Astrocyte of the spinal cord (primary cell): ENCODE data around the gene GARNL3.

Experiments used
- DNase-seq: peaks from one replicate; pipeline ENCODE4 v3.0.0; 2011; ENCODE audit warnings: low read depth, low spot score
- H3K4me3 ChIP-seq: 2 replicates; pipeline ENCODE4 v1.5.1; 2011; ENCODE audit warnings: low read depth, mild to moderate bottlenecking, low read length, moderate library complexity
- CTCF ChIP-seq: IDR thresholded peaks from 2 replicates; pipeline ENCODE4 v1.5.1; 2012; ENCODE audit warnings: low read depth, mild to moderate bottlenecking, low read length, inconsistent platforms
- in situ Hi-C: cut with HindIII; loops from 2 replicates; pipeline ENCODE4 v1.10.0; 2017; ENCODE audit warnings: low sequenced_read_pairs

GARNL3 gene

GRCh38 chr9:127262602-127263001, 2.0 kb upstream of the GARNL3 start:
- no peak overlapping the region for H3K4me3 ChIP-seq
- DNase-seq: no peak
- TF ChIP-seq CTCF: no peak
- in situ Hi-C loops: no loop called here

DNA sequence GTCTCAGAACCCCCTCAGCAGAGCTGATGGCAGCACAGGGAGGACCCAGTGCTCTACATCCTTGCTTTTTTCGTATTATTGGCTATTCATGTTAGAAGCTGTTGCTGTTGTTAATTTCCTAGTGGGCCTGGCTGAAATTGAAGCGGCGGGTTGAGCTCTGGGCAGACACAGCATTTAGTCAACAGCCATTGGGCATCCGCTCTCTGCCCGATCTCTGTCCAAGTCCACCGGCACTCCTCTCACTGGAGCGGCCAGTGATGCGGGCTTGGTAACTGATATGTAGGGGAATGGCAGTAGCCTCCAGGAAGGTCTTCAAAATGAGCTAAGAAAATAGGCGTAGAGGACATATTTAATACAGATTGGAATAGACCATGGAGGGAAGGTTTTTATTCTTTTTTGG, 1.3 kb upstream of the GARNL3 start:
- no peak overlapping the region for H3K4me3 ChIP-seq
- in situ Hi-C loops: no loop called here
- no peak for DNase-seq
- TF ChIP-seq CTCF: no peak

DNA sequence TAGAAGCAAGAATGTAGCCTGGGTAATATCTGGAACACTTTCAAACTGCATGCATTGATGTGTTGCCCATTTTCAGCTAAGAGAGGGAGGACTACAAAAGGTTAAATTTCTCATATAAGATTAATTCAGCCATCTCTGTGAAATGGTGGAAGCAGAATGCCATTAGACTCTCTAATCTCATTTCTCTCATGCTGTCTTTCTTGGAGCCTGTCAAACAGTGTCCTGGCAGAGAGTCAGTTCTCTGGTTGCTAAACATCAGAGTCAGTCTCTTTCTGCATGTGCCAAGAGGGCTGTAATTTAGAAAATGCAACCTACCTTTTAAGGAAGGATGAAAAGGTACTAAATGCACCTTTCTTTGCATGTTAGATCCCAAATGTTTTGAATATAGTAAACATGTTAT, 910 bp upstream of the GARNL3 start:
- in situ Hi-C loops: no loop called here
- no peak for DNase-seq
- no peak for TF ChIP-seq CTCF
- no peak overlapping the region for H3K4me3 ChIP-seq

DNA sequence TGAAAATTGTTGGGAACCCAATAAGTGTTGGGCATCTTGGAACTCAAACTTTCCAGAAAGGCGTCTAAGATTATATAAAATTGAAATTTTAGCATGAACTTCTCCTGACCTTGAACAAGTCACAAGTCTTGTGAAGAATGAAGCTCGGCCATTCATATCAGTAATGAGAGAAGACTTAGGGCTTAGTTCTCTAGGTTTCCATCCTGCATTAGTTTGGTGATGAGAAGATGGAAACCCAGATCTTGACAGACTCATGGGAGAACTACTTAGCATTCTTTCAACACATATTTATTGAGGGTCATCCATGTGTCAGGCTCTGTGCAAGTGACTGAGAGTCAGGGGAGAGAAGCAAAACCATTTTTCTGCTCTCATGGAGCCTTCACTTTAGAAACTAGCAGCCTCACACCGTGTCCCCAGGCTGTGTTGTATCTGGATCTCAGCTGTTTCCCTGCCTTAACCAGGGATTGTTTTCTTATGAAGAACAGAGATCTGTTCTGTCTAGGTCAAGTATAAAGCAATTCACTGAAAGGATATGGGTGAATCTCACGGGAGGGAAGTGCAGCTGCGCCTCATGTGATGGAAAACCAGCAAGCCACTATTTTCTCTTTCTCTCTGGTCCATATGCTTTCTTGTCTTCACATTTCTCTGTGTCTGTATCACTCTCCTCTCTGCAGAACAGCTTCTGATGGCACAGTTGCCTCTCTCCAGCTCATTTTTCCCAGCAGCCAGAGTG, 3.4 kb downstream of the GARNL3 start:
- TF ChIP-seq CTCF: no peak
- no peak for DNase-seq
- H3K4me3 ChIP-seq: no peak overlapping the region
- in situ Hi-C loops: no loop called here

GRCh38 chr9:127269449-127269848, 4.9 kb downstream of the GARNL3 start:
- in situ Hi-C loops: no loop called here
- H3K4me3 ChIP-seq: no peak overlapping the region
- no peak for DNase-seq
- TF ChIP-seq CTCF: no peak

GRCh38 chr9:127273326-127273725, 8.8 kb downstream of the GARNL3 start:
- in situ Hi-C loops: no loop called here
- DNase-seq: no peak
- no peak for TF ChIP-seq CTCF
- H3K4me3 ChIP-seq: no peak overlapping the region
